HepG2 (cell line): ENCODE data around the gene DCUN1D2. TPM values are rescaled to one million over a fixed set of nuclear protein-coding genes. Genes with fewer than 3 reads are reported as not detected.

Experiments used
- ATRX ChIP-seq: sonication (generic); formaldehyde crosslinking; IDR thresholded peaks from 2 replicates; pipeline ENCODE4 v1.4.0; 2020; ENCODE audit warnings: missing genetic modification reagents, borderline replicate concordance
- EED ChIP-seq: sonication (generic); formaldehyde crosslinking; IDR thresholded peaks from 2 replicates; pipeline ENCODE4 v1.5.0; 2020; ENCODE audit warnings: mild to moderate bottlenecking, missing genetic modification reagents
- GLI4 ChIP-seq: sonication (generic); formaldehyde crosslinking; IDR thresholded peaks from 2 replicates; pipeline ENCODE4 v1.5.1; 2020; ENCODE audit warnings: missing genetic modification reagents, mild to moderate bottlenecking, moderate library complexity, borderline replicate concordance
- KDM1A ChIP-seq: IDR thresholded peaks from 2 replicates; pipeline ENCODE4 v1.6.1; 2016; ENCODE audit warnings: missing compliant biosample characterization
- KDM4B ChIP-seq: sonication (generic); formaldehyde crosslinking; IDR thresholded peaks from 2 replicates; pipeline ENCODE4 v1.4.0; 2020; ENCODE audit warnings: missing genetic modification reagents
- NFE2L2 ChIP-seq: fragments of 150-350 bp; IDR thresholded peaks from 2 replicates; pipeline ENCODE4 v1.6.1; 2014; ENCODE audit warnings: low read length
- RNF2 ChIP-seq: fragments of 450-650 bp; conservative IDR thresholded peaks from 2 replicates; pipeline ENCODE4 v1.6.1; 2016; ENCODE audit warnings: low read depth
- SMAD3 ChIP-seq: sonication (generic); formaldehyde crosslinking; IDR thresholded peaks from 2 replicates; pipeline ENCODE4 v1.4.0; 2020; ENCODE audit warnings: missing genetic modification reagents
- TAF1 ChIP-seq: sonication (generic); formaldehyde crosslinking; IDR thresholded peaks from 2 replicates; pipeline ENCODE4 v1.4.0; 2020; ENCODE audit warnings: missing genetic modification reagents
- ZNF101 ChIP-seq: sonication (generic); formaldehyde crosslinking; IDR thresholded peaks from 2 replicates; pipeline ENCODE4 v1.4.0; 2020; ENCODE audit warnings: mild to moderate bottlenecking, low read depth, missing genetic modification reagents, borderline replicate concordance
- ZNF282 ChIP-seq: fragments of 450-650 bp; IDR thresholded peaks from 2 replicates; pipeline ENCODE4 v1.6.1; 2018; ENCODE audit not compliant: partially characterized antibody
- ZNF761 ChIP-seq: sonication (generic); formaldehyde crosslinking; conservative IDR thresholded peaks from 2 replicates; pipeline ENCODE4 v1.4.0; 2020; ENCODE audit warnings: mild to moderate bottlenecking, missing genetic modification reagents
- polyA plus RNA-seq, 8 experiments: library from polyadenylated mRNA; depleted of rRNA in 3 of 8; stranded (reverse) in 7 of 8; unstranded in 1 of 8; fragments of >200 nt; fragmentation: Illumina TruSeq in 4 of 8; extraction: Trizol in 4 of 8; gene quantifications; 2 replicates each; pipeline versions ENCODE4 v1.2.1 to v1.2.3, GENCODE V29; 2011 to 2016; ENCODE audit warnings: low read depth in 4 of 8, missing spikeins in 1 of 8, mixed read lengths in 1 of 8; ENCODE audit not compliant: insufficient read depth in 1 of 8
- total RNA-seq, 5 experiments: library from RNA; depleted of rRNA; stranded (reverse); fragments of >200 nt; fragmentation: Illumina TruSeq; extraction: Trizol; gene quantifications; 2 replicates each; pipeline ENCODE4 v1.2.3, GENCODE V29; 2016; ENCODE audit warnings: low read depth in 1 of 5
- TF ChIP-seq, protein P1 (sequence below): sonication (generic); formaldehyde crosslinking; IDR thresholded peaks from 2 replicates; pipeline ENCODE4 v1.5.0; 2020; ENCODE audit warnings: missing genetic modification reagents
- TF ChIP-seq, protein P2 (sequence below): sonication (generic); formaldehyde crosslinking; IDR thresholded peaks from 2 replicates; pipeline ENCODE4 v1.8.0; 2023; ENCODE audit warnings: mild to moderate bottlenecking, missing genetic modification reagents
- TF ChIP-seq, protein P3 (sequence below): sonication (generic); formaldehyde crosslinking; IDR thresholded peaks from 2 replicates; pipeline ENCODE4 v1.4.0; 2020; ENCODE audit warnings: missing genetic modification reagents
- TF ChIP-seq, protein P4 (sequence below): sonication (generic); formaldehyde crosslinking; IDR thresholded peaks from 2 replicates; pipeline ENCODE4 v1.4.0; 2020; ENCODE audit warnings: mild to moderate bottlenecking, missing genetic modification reagents, borderline replicate concordance
- TF ChIP-seq, protein P5 (sequence below): sonication (generic); formaldehyde crosslinking; IDR thresholded peaks from 2 replicates; pipeline ENCODE4 v1.4.0; 2020; ENCODE audit warnings: missing genetic modification reagents, borderline replicate concordance

DCUN1D2 gene
- total and polyA plus RNA-seq, 2 of the 13 experiments (the other 11 are each of a cell fraction or from before 2014, with no cell fraction given): 9.1 to 9.6 TPM

DNA sequence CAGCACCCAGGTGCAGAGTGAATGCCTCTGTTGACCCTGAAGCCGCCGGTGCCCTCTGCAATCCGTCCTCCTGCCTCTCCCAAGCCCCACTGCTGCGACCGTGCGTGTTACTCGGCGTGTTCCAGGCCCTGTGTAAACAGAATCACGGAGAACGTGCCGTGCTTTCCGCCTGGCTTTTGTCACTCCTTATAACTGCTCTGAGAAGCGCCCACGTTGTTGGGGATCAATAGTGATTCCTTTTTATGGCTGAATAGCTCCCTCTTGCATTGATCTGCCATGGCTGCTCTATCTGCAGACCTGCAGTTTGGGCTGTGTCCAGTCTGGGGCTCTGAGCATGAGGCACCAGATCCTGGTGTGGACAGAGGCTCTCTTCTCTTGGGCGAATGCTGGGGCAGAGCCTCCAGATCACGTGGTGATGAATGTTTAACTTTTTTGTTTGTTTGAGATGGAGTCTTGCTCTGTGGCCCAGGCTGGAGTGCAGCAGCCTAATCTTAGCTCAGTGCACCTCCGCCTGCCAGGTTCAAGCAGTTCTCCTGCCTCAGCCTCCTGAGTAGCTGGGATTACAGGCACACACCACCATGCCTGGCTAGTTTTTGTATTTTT lies 53.0 kb downstream of the DCUN1D2 start (continued):
- TF ChIP-seq, protein P1, sequence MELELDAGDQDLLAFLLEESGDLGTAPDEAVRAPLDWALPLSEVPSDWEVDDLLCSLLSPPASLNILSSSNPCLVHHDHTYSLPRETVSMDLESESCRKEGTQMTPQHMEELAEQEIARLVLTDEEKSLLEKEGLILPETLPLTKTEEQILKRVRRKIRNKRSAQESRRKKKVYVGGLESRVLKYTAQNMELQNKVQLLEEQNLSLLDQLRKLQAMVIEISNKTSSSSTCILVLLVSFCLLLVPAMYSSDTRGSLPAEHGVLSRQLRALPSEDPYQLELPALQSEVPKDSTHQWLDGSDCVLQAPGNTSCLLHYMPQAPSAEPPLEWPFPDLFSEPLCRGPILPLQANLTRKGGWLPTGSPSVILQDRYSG (CRISPR knock-in tag): no peak
- no peak for TF ChIP-seq ATRX (CRISPR knock-in tag)
- TF ChIP-seq, protein P2, sequence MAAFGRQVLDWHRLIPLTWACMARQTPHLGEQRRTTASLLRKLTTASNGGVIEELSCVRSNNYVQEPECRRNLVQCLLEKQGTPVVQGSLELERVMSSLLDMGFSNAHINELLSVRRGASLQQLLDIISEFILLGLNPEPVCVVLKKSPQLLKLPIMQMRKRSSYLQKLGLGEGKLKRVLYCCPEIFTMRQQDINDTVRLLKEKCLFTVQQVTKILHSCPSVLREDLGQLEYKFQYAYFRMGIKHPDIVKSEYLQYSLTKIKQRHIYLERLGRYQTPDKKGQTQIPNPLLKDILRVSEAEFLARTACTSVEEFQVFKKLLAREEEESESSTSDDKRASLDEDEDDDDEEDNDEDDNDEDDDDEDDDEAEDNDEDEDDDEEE (CRISPR knock-in tag): no peak
- TF ChIP-seq ZNF282: no peak
- no peak for TF ChIP-seq SMAD3 (CRISPR knock-in tag)
- TF ChIP-seq ZNF761 (CRISPR knock-in tag): no peak
- TF ChIP-seq, protein P3, sequence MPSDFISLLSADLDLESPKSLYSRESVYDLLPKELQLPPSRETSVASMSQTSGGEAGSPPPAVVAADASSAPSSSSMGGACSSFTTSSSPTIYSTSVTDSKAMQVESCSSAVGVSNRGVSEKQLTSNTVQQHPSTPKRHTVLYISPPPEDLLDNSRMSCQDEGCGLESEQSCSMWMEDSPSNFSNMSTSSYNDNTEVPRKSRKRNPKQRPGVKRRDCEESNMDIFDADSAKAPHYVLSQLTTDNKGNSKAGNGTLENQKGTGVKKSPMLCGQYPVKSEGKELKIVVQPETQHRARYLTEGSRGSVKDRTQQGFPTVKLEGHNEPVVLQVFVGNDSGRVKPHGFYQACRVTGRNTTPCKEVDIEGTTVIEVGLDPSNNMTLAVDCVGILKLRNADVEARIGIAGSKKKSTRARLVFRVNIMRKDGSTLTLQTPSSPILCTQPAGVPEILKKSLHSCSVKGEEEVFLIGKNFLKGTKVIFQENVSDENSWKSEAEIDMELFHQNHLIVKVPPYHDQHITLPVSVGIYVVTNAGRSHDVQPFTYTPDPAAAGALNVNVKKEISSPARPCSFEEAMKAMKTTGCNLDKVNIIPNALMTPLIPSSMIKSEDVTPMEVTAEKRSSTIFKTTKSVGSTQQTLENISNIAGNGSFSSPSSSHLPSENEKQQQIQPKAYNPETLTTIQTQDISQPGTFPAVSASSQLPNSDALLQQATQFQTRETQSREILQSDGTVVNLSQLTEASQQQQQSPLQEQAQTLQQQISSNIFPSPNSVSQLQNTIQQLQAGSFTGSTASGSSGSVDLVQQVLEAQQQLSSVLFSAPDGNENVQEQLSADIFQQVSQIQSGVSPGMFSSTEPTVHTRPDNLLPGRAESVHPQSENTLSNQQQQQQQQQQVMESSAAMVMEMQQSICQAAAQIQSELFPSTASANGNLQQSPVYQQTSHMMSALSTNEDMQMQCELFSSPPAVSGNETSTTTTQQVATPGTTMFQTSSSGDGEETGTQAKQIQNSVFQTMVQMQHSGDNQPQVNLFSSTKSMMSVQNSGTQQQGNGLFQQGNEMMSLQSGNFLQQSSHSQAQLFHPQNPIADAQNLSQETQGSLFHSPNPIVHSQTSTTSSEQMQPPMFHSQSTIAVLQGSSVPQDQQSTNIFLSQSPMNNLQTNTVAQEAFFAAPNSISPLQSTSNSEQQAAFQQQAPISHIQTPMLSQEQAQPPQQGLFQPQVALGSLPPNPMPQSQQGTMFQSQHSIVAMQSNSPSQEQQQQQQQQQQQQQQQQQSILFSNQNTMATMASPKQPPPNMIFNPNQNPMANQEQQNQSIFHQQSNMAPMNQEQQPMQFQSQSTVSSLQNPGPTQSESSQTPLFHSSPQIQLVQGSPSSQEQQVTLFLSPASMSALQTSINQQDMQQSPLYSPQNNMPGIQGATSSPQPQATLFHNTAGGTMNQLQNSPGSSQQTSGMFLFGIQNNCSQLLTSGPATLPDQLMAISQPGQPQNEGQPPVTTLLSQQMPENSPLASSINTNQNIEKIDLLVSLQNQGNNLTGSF (CRISPR knock-in tag): no peak
- no peak for TF ChIP-seq EED (CRISPR knock-in tag)
- TF ChIP-seq, protein P4, sequence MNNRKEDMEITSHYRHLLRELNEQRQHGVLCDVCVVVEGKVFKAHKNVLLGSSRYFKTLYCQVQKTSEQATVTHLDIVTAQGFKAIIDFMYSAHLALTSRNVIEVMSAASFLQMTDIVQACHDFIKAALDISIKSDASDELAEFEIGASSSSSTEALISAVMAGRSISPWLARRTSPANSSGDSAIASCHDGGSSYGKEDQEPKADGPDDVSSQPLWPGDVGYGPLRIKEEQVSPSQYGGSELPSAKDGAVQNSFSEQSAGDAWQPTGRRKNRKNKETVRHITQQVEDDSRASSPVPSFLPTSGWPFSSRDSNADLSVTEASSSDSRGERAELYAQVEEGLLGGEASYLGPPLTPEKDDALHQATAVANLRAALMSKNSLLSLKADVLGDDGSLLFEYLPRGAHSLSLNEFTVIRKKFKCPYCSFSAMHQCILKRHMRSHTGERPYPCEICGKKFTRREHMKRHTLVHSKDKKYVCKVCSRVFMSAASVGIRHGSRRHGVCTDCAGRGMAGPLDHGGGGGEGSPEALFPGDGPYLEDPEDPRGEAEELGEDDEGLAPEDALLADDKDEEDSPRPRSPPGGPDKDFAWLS: no peak
- TF ChIP-seq GLI4 (CRISPR knock-in tag): no peak
- peak; percentile 65; the same call in 1 of the 2 replicates for TF ChIP-seq TAF1 (CRISPR knock-in tag)
- TF ChIP-seq ZNF101 (CRISPR knock-in tag): no peak
- TF ChIP-seq RNF2: no peak
- TF ChIP-seq NFE2L2: no peak
- peak; percentile 72; the same call in 1 of the 2 replicates for TF ChIP-seq KDM1A (CRISPR knock-in tag)
- TF ChIP-seq KDM4B (CRISPR knock-in tag): no peak
- TF ChIP-seq, protein P5, sequence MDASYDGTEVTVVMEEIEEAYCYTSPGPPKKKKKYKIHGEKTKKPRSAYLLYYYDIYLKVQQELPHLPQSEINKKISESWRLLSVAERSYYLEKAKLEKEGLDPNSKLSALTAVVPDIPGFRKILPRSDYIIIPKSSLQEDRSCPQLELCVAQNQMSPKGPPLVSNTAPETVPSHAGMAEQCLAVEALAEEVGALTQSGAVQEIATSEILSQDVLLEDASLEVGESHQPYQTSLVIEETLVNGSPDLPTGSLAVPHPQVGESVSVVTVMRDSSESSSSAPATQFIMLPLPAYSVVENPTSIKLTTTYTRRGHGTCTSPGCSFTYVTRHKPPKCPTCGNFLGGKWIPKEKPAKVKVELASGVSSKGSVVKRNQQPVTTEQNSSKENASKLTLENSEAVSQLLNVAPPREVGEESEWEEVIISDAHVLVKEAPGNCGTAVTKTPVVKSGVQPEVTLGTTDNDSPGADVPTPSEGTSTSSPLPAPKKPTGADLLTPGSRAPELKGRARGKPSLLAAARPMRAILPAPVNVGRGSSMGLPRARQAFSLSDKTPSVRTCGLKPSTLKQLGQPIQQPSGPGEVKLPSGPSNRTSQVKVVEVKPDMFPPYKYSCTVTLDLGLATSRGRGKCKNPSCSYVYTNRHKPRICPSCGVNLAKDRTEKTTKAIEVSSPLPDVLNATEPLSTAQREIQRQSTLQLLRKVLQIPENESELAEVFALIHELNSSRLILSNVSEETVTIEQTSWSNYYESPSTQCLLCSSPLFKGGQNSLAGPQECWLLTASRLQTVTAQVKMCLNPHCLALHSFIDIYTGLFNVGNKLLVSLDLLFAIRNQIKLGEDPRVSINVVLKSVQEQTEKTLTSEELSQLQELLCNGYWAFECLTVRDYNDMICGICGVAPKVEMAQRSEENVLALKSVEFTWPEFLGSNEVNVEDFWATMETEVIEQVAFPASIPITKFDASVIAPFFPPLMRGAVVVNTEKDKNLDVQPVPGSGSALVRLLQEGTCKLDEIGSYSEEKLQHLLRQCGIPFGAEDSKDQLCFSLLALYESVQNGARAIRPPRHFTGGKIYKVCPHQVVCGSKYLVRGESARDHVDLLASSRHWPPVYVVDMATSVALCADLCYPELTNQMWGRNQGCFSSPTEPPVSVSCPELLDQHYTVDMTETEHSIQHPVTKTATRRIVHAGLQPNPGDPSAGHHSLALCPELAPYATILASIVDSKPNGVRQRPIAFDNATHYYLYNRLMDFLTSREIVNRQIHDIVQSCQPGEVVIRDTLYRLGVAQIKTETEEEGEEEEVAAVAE (CRISPR knock-in tag): no peak
